Activated T-cell treated with anti-CD3 and anti-CD28 coated beads, Interleukin-2, amount 50 U/mL, for 72 hours (primary cell): ENCODE measurements around the gene C1QL1. TPM values are rescaled to one million over a fixed set of nuclear protein-coding genes. Genes with fewer than 3 reads are reported as not detected.

ENCODE experiments used
- total RNA-seq, 2 donors: library from RNA; stranded (reverse); gene quantifications; one replicate each; pipeline ENCODE4 v1.2.3, GENCODE V29; 2022

The C1QL1 gene
- total RNA-seq, 2 donors from 2014 or later = 0.94 to 2.0 TPM

Other genes starting within 250 kb of the C1QL1 start
- gene ADAM11, start 209.3 kb downstream of the C1QL1 start, total RNA-seq = 1 to 10 TPM in 1 of 2 donors, under 1 TPM in 1; 0.56 to 1.6 TPM
- gene GJC1, start 138.0 kb downstream of the C1QL1 start, total RNA-seq = 1 to 10 TPM; 2.3 to 4.7 TPM
- not detected for gene HIGD1B, start 120.4 kb downstream of the C1QL1 start, total RNA-seq
- 100 to 1,000 TPM; 123 to 132 TPM for gene EFTUD2, start 68.9 kb downstream of the C1QL1 start, total RNA-seq
- not detected for gene GFAP, start 52.8 kb downstream of the C1QL1 start, total RNA-seq
- 10 to 100 TPM; 33.0 to 48.1 TPM for gene KIF18B, start 20.5 kb downstream of the C1QL1 start, total RNA-seq
- 10 to 100 TPM; 42.0 to 59.2 TPM for gene DCAKD, start 83.3 kb upstream of the C1QL1 start, total RNA-seq
- 100 to 1,000 TPM; 130 to 145 TPM for gene NMT1, start 93.0 kb upstream of the C1QL1 start, total RNA-seq
- gene PLCD3, start 164.2 kb upstream of the C1QL1 start, total RNA-seq = 1 to 10 TPM; 3.1 to 4.5 TPM
- gene ACBD4, start 167.4 kb upstream of the C1QL1 start, total RNA-seq = 10 to 100 TPM; 17.9 to 20.1 TPM
- 10 to 100 TPM; 58.0 to 63.3 TPM for gene HEXIM1, start 180.2 kb upstream of the C1QL1 start, total RNA-seq
- gene HEXIM2, start 193.6 kb upstream of the C1QL1 start, total RNA-seq = 10 to 100 TPM; 12.5 to 13.0 TPM